T-helper 2 cell treated with Interferon-gamma antibody and Interleukin-4, amounts not matched to agents 5 μg/mL and 100 μg/mL, for 36 hours (primary cell): ENCODE data around the gene CCDC159.
"Not testable (repeated sequence)": the region's sequence is repeated elsewhere in the genome, so short reads cannot be mapped to it uniquely, and the experiment has no call there.

Source experiments
- DNase-seq: peaks from one replicate; pipeline ENCODE4 v3.0.0; 2021; ENCODE audit warnings: low spot score
- H3K27ac Mint-ChIP-seq: one replicate; pipeline ENCODE4 v1.8.0; 2021; ENCODE audit warnings: mild to moderate bottlenecking, mixed read lengths
- H3K27me3 Mint-ChIP-seq: one replicate; pipeline ENCODE4 v1.8.0; 2021; ENCODE audit warnings: low read depth, mixed read lengths
- H3K36me3 Mint-ChIP-seq: one replicate; pipeline ENCODE4 v1.8.0; 2021; ENCODE audit warnings: low read depth, mixed read lengths
- H3K4me1 Mint-ChIP-seq: one replicate; pipeline ENCODE4 v1.8.0; 2021; ENCODE audit warnings: low read depth, mixed read lengths
- H3K4me3 Mint-ChIP-seq: one replicate; pipeline ENCODE4 v1.8.0; 2022; ENCODE audit warnings: mild to moderate bottlenecking, moderate library complexity, mixed read lengths
- H3K9me3 Mint-ChIP-seq: one replicate; pipeline ENCODE4 v1.8.0; 2021; ENCODE audit warnings: mixed read lengths

Gene CCDC159

GRCh38 chr19:11349171-11349570 is 2.9 kb downstream of the CCDC159 start:
- Mint-ChIP-seq H3K4me1 (peaks cover 17% of the 10 kb centered on the region), H3K9me3 (peaks cover 10% of the 10 kb centered on the region), H3K4me3 (no peak overlapping the region), H3K27ac (no peak overlapping the region), H3K36me3 (peaks cover 7% of the 10 kb centered on the region), H3K27me3 (no peaks in the 10 kb centered on the region)
- DNase-seq, result no peak

GRCh38 chr19:11354102-11354501 is 7.8 kb downstream of the CCDC159 start:
- not testable (repeated sequence) for H3K4me1 Mint-ChIP-seq, H3K27me3 Mint-ChIP-seq, H3K27ac Mint-ChIP-seq, H3K36me3 Mint-ChIP-seq, H3K4me3 Mint-ChIP-seq, DNase-seq, H3K9me3 Mint-ChIP-seq

GRCh38 chr19:11355160-11356073 is 9.1 kb downstream of the CCDC159 start, which contains the start of gene PLPPR2:
Gene PLPPR2, plus strand, starts transcription at chr19:11355432. Its CDS starts 2,242 bp downstream, at chr19:11357674.
- peak; percentile 80 for DNase-seq
- Mint-ChIP-seq H3K36me3 (no peaks in the 10 kb centered on the region), H3K9me3 (no peaks in the 10 kb centered on the region), H3K27ac (peak within 1 kb of the TSS; percentile 12), H3K27me3 (peaks cover 6% of the 10 kb centered on the region), H3K4me1 (peaks cover 5% of the 10 kb centered on the region), H3K4me3 (peak within 1 kb of the TSS; percentile 77)

- Mint-ChIP-seq H3K9me3 (no peaks in the 10 kb centered on the region), H3K4me3 (peak overlapping the region; percentile 77), H3K36me3 (no peaks in the 10 kb centered on the region), H3K27ac (peak overlapping the region; percentile 12), H3K4me1 (peaks cover 5% of the 10 kb centered on the region), H3K27me3 (peaks cover 6% of the 10 kb centered on the region)
- no peak for DNase-seq
Measured at GRCh38 chr19:11356074-11356397, 9.7 kb downstream of the CCDC159 start.

- no peak for DNase-seq
- peaks cover 6% of the 10 kb centered on the region for H3K27me3 Mint-ChIP-seq
- no peak overlapping the region for H3K4me3 Mint-ChIP-seq
- H3K9me3 Mint-ChIP-seq, result no peaks in the 10 kb centered on the region
- H3K36me3 Mint-ChIP-seq, result no peaks in the 10 kb centered on the region
- H3K27ac Mint-ChIP-seq, result no peak overlapping the region
- peaks cover 5% of the 10 kb centered on the region for H3K4me1 Mint-ChIP-seq
Measured at GRCh38 chr19:11356676-11357550, 10.6 kb downstream of the CCDC159 start.

- no peaks in the 10 kb centered on the region for H3K36me3 Mint-ChIP-seq
- DNase-seq, result no peak
- H3K27ac Mint-ChIP-seq, result no peak overlapping the region
- H3K4me1 Mint-ChIP-seq, result peaks cover 5% of the 10 kb centered on the region
- H3K27me3 Mint-ChIP-seq, result peaks cover 6% of the 10 kb centered on the region
- no peaks in the 10 kb centered on the region for H3K9me3 Mint-ChIP-seq
- no peak overlapping the region for H3K4me3 Mint-ChIP-seq
Measured at GRCh38 chr19:11359421-11359820, 13.1 kb downstream of the CCDC159 start.

- Mint-ChIP-seq H3K27ac (no peak overlapping the region), H3K36me3 (no peaks in the 10 kb centered on the region), H3K4me1 (no peaks in the 10 kb centered on the region), H3K27me3 (no peaks in the 10 kb centered on the region), H3K4me3 (no peak overlapping the region), H3K9me3 (no peaks in the 10 kb centered on the region)
- no peak for DNase-seq
Measured at GRCh38 chr19:11361037-11361770, 14.9 kb downstream of the CCDC159 start.

- Mint-ChIP-seq H3K27me3 (no peaks in the 10 kb centered on the region), H3K4me3 (no peak overlapping the region), H3K27ac (no peak overlapping the region), H3K36me3 (peaks cover 1% of the 10 kb centered on the region), H3K9me3 (no peaks in the 10 kb centered on the region), H3K4me1 (no peaks in the 10 kb centered on the region)
- DNase-seq, result no peak
Measured at GRCh38 chr19:11361771-11362731, 15.7 kb downstream of the CCDC159 start.

GRCh38 chr19:11363881-11364280 is 17.6 kb downstream of the CCDC159 start:
- H3K27me3 Mint-ChIP-seq, result no peaks in the 10 kb centered on the region
- no peak overlapping the region for H3K27ac Mint-ChIP-seq
- H3K4me1 Mint-ChIP-seq, result no peaks in the 10 kb centered on the region
- no peak overlapping the region for H3K4me3 Mint-ChIP-seq
- no peaks in the 10 kb centered on the region for H3K9me3 Mint-ChIP-seq
- H3K36me3 Mint-ChIP-seq, result peaks cover 1% of the 10 kb centered on the region
- DNase-seq, result no peak

GRCh38 chr19:11364296-11364904 is 18.1 kb downstream of the CCDC159 start:
- no peak for DNase-seq
- no peak overlapping the region for H3K27ac Mint-ChIP-seq
- H3K4me1 Mint-ChIP-seq, result no peaks in the 10 kb centered on the region
- no peaks in the 10 kb centered on the region for H3K9me3 Mint-ChIP-seq
- H3K27me3 Mint-ChIP-seq, result no peaks in the 10 kb centered on the region
- H3K4me3 Mint-ChIP-seq, result no peak overlapping the region
- H3K36me3 Mint-ChIP-seq, result peaks cover 1% of the 10 kb centered on the region

- DNase-seq, result no peak
- no peak overlapping the region for H3K4me3 Mint-ChIP-seq
- H3K27me3 Mint-ChIP-seq, result no peaks in the 10 kb centered on the region
- H3K36me3 Mint-ChIP-seq, result peaks cover 1% of the 10 kb centered on the region
- no peaks in the 10 kb centered on the region for H3K9me3 Mint-ChIP-seq
- H3K4me1 Mint-ChIP-seq, result no peaks in the 10 kb centered on the region
- H3K27ac Mint-ChIP-seq, result no peak overlapping the region
Measured at GRCh38 chr19:11364935-11365334, 18.6 kb downstream of the CCDC159 start.

GRCh38 chr19:11365557-11366117 is 19.3 kb downstream of the CCDC159 start:
- Mint-ChIP-seq H3K4me1 (no peaks in the 10 kb centered on the region), H3K27ac (no peak overlapping the region), H3K36me3 (peaks cover 2% of the 10 kb centered on the region), H3K27me3 (no peaks in the 10 kb centered on the region), H3K4me3 (no peak overlapping the region), H3K9me3 (no peaks in the 10 kb centered on the region)
- DNase-seq, result no peak
